GM11168 (cell line): ENCODE results near the gene LIPA.
"Not testable (repeated sequence)": the region's sequence is repeated elsewhere in the genome, so short reads cannot be mapped to it uniquely, and the experiment has no call there.

ENCODE experiments used
- in situ Hi-C: fragments of 300-500 bp; cut with MboI; formaldehyde crosslinking; loops from one replicate; pipeline ENCODE4 v1.12.0; 2022; ENCODE audit warnings: low sequenced_read_pairs; ENCODE audit not compliant: unreplicated experiment

The LIPA gene

GRCh38 chr10:89215511-89215910, 36.1 kb downstream of the LIPA start:
- in situ Hi-C loops, result loop anchor here (25.0 kb wide), 1 partner anchor 378 kb away; no protein-coding TSS in a partner anchor

- in situ Hi-C loops, result loop anchor here (5.0 to 25.0 kb wide), 3 partner anchors 182 to 377 kb away; no protein-coding TSS in a partner anchor
Measured at GRCh38 chr10:89214566-89215165, 36.9 kb downstream of the LIPA start.

- in situ Hi-C loops, result loop anchor here (5.0 to 25.0 kb wide), 3 partner anchors 181 to 376 kb away; no protein-coding TSS in a partner anchor
Measured at GRCh38 chr10:89213191-89213808, 38.3 kb downstream of the LIPA start.

- in situ Hi-C loops, result loop anchor here (5.0 to 25.0 kb wide), 3 partner anchors 179 to 374 kb away; no protein-coding TSS in a partner anchor
Measured at GRCh38 chr10:89210794-89211425, 40.7 kb downstream of the LIPA start.

GRCh38 chr10:89209718-89210117, 41.9 kb downstream of the LIPA start:
- in situ Hi-C loops, result loop anchor here (5.0 to 25.0 kb wide), 3 partner anchors 177 to 372 kb away; no protein-coding TSS in a partner anchor

- in situ Hi-C loops, result loop anchor here (25.0 kb wide), 1 partner anchor 371 kb away; no protein-coding TSS in a partner anchor
Measured at GRCh38 chr10:89207801-89208551, 43.6 kb downstream of the LIPA start.

GRCh38 chr10:89207181-89207800, 44.3 kb downstream of the LIPA start, which contains the start of gene CH25H:
TSS of gene CH25H (minus strand) at chr10:89207317. CDS start at chr10:89207292, 25 bp downstream.
- in situ Hi-C loops, result loop anchor here (25.0 kb wide), 1 partner anchor 370 kb away; no protein-coding TSS in a partner anchor

- in situ Hi-C loops, result loop anchor here (25.0 kb wide), 1 partner anchor 369 kb away; no protein-coding TSS in a partner anchor
Measured at GRCh38 chr10:89206402-89207180, 45.0 kb downstream of the LIPA start.

- in situ Hi-C loops, result loop anchor here (25.0 kb wide), 1 partner anchor 367 kb away; no protein-coding TSS in a partner anchor
Measured at GRCh38 chr10:89204621-89205185, 46.9 kb downstream of the LIPA start.

- in situ Hi-C loops, result loop anchor here (25.0 kb wide), 1 partner anchor 366 kb away; no protein-coding TSS in a partner anchor
Measured at GRCh38 chr10:89203237-89203636, 48.3 kb downstream of the LIPA start.

- in situ Hi-C loops, result loop anchor here (25.0 kb wide), 1 partner anchor 365 kb away; no protein-coding TSS in a partner anchor
Measured at GRCh38 chr10:89202033-89202425, 49.5 kb downstream of the LIPA start.

- in situ Hi-C loops, result loop anchor here (25.0 kb wide), 1 partner anchor 364 kb away; no protein-coding TSS in a partner anchor
Measured at GRCh38 chr10:89201345-89202032, 50.1 kb downstream of the LIPA start.

- in situ Hi-C loops, result no loop called here
Measured at GRCh38 chr10:89197473-89197872, 54.1 kb downstream of the LIPA start.

GRCh38 chr10:89191301-89191700, 60.3 kb downstream of the LIPA start:
- in situ Hi-C loops, result not testable (repeated sequence)

- in situ Hi-C loops, result no loop called here
Measured at GRCh38 chr10:89189211-89189734, 62.3 kb downstream of the LIPA start.

GRCh38 chr10:89185658-89186057, 65.9 kb downstream of the LIPA start:
- in situ Hi-C loops, result no loop called here

GRCh38 chr10:89184638-89185037, 66.9 kb downstream of the LIPA start:
- in situ Hi-C loops, result no loop called here

GRCh38 chr10:89183571-89183970, 68.0 kb downstream of the LIPA start:
- in situ Hi-C loops, result no loop called here
